Heart left ventricle (tissue), 13 donors: Measurements from ENCODE around the gene CRHR1.

Experiments used
- POLR2A ChIP-seq, 2 donors: fragments of 450-650 bp; IDR thresholded peaks; one replicate each; pipeline ENCODE4 v1.6.1; 2017; ENCODE audit warnings: antibody characterized with exemption in 2 of 2, mild to moderate bottlenecking in 2 of 2, moderate library complexity in 2 of 2
- TF ChIP-seq, protein P1 (sequence below), 12 donors: fragments of 200-600 bp; sonication (generic) in 4 of 12; IDR thresholded peaks; one replicate each; pipeline versions ENCODE4 v1.5.0 to v1.8.0; 2018 to 2022; ENCODE audit warnings: antibody characterized with exemption in 12 of 12, mild to moderate bottlenecking in 5 of 12
- donor health status: ischemic (EF 13 %, LVEDD 7.1; RV severe dilation, severe dysfunction).
- donor health status: DM: no; HTN: yes; CAD: no.
- donor health status: DM: no; HTN: no; CAD: no.
- donor health status: ischemic (EF 25% LVEDD 6.9; RV normal size, moderate dysfunction).
- donor health status: ischemic (EF 25% LVEDD 5.7; RV mildly dilated, moderate dysfunction).
- donor health status: ischemic (EF 35%, LVEDD 5.7; RV mildly dilated, moderate dysfunction).
- donor health status: nonischemic (EF 11% LVEDD 7.7; RV severe dilation, severe dysfunction).
- donor health status: DM: yes; HTN: yes; CAD: no.
- donor health status: PGD.
- donor health status: ischemic (EF 29% LVEDD 5.4; RV normal size, mild dysfunction).
- donor health status: nonischemic (EF 23%, LVEDD 6.1; RV moderate dilation, normal function).

DNA sequence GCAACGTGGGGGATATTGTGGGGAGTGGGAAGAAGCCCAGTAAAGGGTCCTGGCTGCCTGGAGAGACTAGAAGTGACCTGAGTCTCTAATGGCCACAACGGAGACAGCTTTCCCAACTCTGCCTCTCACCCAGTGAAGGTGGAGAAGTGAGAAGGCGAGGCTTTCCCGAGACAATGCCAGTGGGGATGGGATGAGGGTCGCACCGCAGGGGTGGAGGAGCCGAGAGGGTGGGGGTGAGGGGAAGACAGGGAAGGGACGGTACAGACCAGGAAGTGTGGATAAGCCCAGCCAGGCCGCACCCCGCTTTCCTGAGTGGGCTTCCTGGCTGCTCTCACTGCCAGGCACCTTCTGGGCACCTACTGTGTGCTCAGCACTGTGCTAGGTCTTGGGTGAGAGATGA, 53.1 kb downstream of the CRHR1 start:
- TF ChIP-seq, protein P1, sequence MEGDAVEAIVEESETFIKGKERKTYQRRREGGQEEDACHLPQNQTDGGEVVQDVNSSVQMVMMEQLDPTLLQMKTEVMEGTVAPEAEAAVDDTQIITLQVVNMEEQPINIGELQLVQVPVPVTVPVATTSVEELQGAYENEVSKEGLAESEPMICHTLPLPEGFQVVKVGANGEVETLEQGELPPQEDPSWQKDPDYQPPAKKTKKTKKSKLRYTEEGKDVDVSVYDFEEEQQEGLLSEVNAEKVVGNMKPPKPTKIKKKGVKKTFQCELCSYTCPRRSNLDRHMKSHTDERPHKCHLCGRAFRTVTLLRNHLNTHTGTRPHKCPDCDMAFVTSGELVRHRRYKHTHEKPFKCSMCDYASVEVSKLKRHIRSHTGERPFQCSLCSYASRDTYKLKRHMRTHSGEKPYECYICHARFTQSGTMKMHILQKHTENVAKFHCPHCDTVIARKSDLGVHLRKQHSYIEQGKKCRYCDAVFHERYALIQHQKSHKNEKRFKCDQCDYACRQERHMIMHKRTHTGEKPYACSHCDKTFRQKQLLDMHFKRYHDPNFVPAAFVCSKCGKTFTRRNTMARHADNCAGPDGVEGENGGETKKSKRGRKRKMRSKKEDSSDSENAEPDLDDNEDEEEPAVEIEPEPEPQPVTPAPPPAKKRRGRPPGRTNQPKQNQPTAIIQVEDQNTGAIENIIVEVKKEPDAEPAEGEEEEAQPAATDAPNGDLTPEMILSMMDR (IDR thresholded peaks at IDR 0.05), result no peak
- TF ChIP-seq POLR2A (IDR thresholded peaks at IDR 0.05), result no peak
